NCI-H1092 (cell line): Measurements from ENCODE around the gene CD3D.
"Not testable (repeated sequence)": the region's sequence is repeated elsewhere in the genome, so short reads cannot be mapped to it uniquely, and the experiment has no call there.

ENCODE experiments used
- DNase-seq: peaks from one replicate; lab custom pipeline; 2025; lab: John Stamatoyannopoulos, UW

The CD3D gene

GRCh38 chr11:118339281-118339961 is 3.1 kb downstream of the CD3D start:
- DNase-seq, result no peak

- no peak for DNase-seq
These were observed 3.9 kb downstream of the CD3D start for GRCh38 chr11:118338637-118339061.

GRCh38 chr11:118334745-118335144 is 7.8 kb downstream of the CD3D start:
- DNase-seq, result no peak

GRCh38 chr11:118328745-118329144 is 13.8 kb downstream of the CD3D start:
- no peak for DNase-seq

- no peak for DNase-seq
These were observed 17.2 kb downstream of the CD3D start for GRCh38 chr11:118325283-118325682.

GRCh38 chr11:118322721-118323120 is 19.8 kb downstream of the CD3D start:
- no peak for DNase-seq

- no peak for DNase-seq
These were observed 21.0 kb downstream of the CD3D start for GRCh38 chr11:118321386-118322082.

- no peak for DNase-seq
These were observed 22.0 kb downstream of the CD3D start for GRCh38 chr11:118320515-118320914.

GRCh38 chr11:118319337-118319707 is 23.2 kb downstream of the CD3D start:
- no peak for DNase-seq

- no peak for DNase-seq
These were observed 23.7 kb downstream of the CD3D start for GRCh38 chr11:118318581-118319336.

- DNase-seq, result no peak
These were observed 24.4 kb downstream of the CD3D start for GRCh38 chr11:118318124-118318523.

- DNase-seq, result no peak
These were observed 27.5 kb downstream of the CD3D start for GRCh38 chr11:118314988-118315411.

GRCh38 chr11:118313242-118313641 is 29.3 kb downstream of the CD3D start:
- no peak for DNase-seq

GRCh38 chr11:118312328-118312727 is 30.2 kb downstream of the CD3D start:
- DNase-seq, result no peak

GRCh38 chr11:118311518-118311917 is 31.0 kb downstream of the CD3D start:
- DNase-seq, result no peak

GRCh38 chr11:118310781-118311485 is 31.6 kb downstream of the CD3D start:
- no peak for DNase-seq

GRCh38 chr11:118310271-118310670 is 32.2 kb downstream of the CD3D start:
- no peak for DNase-seq

GRCh38 chr11:118308995-118309528 is 33.4 kb downstream of the CD3D start:
- DNase-seq, result not testable (repeated sequence)

GRCh38 chr11:118306556-118306955 is 35.9 kb downstream of the CD3D start:
- DNase-seq, result no peak

GRCh38 chr11:118305726-118306125 is 36.8 kb downstream of the CD3D start:
- DNase-seq, result no peak

GRCh38 chr11:118304568-118305248 is 37.8 kb downstream of the CD3D start, which contains the start of gene CD3E:
Gene CD3E (plus strand): TSS chr11:118304730. CDS start chr11:118304953, 223 bp downstream.
- no peak for DNase-seq
